Measurements from ENCODE around the gene CPNE4.
"Not testable (repeated sequence)": the region's sequence is repeated elsewhere in the genome, so short reads cannot be mapped to it uniquely, and the experiment has no call there.

CPNE4 gene

DNA sequence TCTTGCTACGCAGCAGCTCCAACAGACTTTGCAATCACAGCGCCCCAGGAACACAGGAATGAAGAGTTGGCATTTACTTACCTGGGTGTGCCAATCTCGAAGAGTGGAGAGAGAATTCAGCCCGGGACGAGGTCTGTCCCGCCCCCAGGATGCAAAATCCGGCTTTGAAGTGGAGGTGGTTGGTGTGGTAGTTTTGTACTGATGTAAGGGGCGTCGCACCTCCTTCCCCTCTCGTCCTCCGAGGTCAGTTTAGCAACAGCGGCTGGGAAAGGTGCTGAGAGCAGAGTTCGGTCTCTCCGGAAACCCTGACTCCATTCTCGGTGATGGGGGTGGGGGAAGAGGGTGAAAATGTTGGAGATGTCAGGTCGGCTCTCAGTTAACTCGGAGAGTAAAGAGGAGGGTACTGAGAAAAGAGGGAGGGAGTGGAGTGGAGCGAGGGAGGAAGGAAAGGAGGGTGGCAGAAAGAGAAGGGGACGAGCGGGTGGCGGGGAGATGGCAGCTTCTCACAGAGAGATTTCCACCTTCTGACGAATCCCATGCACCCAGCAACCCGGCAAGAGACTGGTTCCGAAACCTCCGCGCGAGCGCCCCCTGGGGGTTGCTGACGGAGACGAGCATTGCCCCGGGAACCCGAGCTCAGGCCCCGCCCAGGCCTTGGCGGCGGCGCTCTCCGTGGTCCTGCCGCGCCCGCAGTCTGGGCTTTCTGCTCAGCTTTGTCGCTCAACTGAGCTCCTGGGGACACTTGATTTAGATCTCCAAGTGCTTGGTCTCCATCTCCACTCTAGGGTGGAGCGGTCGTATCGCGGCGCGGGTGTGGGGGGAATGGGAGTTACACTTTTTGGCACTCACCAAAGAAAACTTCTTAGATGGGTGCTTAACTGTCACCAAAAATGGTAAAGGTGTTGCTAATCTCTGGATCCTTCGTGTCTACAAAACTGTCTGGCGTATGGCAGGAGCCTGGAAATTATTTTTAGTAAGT, at the start of gene CPNE4:
TSS of gene CPNE4 (minus strand) at position 529 of the 979 bp plus-strand sequence.
- peak; percentile 73 to 92 (median 77) for DNase-seq

DNA sequence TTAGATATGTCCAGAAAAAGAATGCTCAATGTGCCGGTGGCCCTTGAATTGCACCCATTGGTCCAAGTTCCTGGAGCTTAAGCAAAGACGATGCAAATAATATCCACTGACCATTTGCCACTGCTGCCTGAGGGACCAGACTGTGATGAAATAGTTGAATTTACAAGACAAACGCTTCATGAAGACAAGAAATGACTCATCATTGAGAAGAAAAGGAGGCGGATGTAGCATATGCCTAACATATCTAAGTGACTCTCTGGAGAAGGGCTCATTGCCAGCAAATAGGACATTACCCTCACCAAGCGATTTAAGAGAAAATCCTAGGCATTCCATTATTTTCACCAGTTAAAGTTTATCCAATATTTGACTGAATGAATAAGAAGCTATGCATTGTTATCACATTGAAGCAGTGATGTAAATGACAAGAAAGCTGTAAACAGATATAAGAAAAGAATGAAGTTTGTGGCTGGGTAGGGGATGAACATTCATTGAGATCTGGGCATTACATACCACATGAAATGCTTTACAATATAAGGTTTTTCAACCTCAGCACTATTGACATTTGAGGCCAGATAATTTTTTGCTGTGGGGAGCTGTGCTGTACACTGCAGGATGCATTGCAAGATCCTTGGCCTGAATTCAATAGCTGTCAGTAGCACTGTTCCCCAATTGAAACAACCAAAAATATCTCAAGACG, 48.9 kb upstream of the CPNE4 start:
- DNase-seq = peak in 1 of 3 donors; percentile 4

GRCh38 chr3:132083159-132083558, 48.3 kb upstream of the CPNE4 start:
- no peak for DNase-seq

DNA sequence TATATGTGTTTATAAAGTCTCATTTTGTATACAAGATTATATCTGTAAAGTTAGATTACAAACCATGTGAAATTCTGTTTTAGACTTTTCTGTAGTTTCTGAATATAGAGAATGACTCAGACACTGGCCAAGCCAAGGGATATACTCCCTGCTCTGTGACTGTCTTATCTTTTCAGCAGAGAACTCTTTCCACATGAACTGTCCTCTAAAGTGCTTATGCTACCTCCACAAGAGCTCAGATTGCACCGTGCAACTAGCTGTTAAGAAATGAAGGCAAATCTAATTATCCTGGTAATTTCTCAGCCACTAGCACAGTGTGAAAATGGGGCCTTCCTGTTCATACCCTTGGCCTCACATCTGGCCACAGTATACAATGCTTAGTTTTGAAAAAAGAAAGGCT, 44.3 kb upstream of the CPNE4 start:
- DNase-seq = no peak

GRCh38 chr3:132073771-132074170, 39.0 kb upstream of the CPNE4 start:
- DNase-seq = no peak

GRCh38 chr3:132071043-132071442, 36.2 kb upstream of the CPNE4 start:
- DNase-seq = no peak

DNA sequence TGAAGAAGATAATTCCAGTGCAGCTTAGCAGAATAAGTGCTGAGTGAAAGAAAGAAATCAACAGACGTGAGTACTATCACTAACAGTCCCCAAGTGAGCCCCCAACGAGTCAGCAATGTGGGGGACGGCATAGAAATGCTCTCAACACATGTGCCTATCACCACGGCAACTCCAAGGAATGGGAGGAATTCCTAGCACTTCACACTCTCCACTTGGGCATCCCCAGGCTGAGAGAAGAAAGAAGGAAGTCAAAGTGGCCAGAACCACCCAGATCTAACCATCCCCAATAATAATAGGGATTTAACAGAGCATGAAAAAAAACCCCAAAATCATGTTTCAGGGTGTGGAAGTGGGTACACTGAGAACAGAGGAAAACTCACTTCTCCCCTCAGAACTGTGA, 29.3 kb upstream of the CPNE4 start:
- DNase-seq = no peak

DNA sequence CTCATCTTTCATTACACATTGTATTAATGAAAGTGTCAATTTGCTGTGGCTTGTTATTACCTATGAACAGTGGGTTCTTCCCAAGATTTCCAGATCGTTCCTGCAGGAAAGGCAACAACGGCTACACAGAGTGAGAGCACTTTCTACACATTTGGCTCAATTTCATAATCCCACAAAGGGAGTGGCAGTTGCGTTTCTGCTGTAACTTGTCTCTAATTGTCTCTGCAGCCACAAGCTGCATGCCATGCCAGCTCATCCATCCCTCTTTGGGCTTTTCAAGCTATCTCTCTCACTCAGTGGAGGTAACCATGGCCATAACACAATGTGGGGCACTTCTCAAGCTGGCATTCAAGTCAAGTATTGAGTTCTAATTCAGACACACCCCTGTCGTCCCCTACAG, 27.7 kb upstream of the CPNE4 start:
- DNase-seq = no peak

- DNase-seq = no peak
Observed at GRCh38 chr3:132055872-132056271, 21.1 kb upstream of the CPNE4 start.

- no peak for DNase-seq
Observed at GRCh38 chr3:132047209-132047608, 12.4 kb upstream of the CPNE4 start.

GRCh38 chr3:132044874-132045273, 10.1 kb upstream of the CPNE4 start:
- not testable (repeated sequence) for DNase-seq

- peak in 1 of 3 donors; percentile 5 for DNase-seq
Observed at GRCh38 chr3:132042681-132043080, 7.9 kb upstream of the CPNE4 start.

DNA sequence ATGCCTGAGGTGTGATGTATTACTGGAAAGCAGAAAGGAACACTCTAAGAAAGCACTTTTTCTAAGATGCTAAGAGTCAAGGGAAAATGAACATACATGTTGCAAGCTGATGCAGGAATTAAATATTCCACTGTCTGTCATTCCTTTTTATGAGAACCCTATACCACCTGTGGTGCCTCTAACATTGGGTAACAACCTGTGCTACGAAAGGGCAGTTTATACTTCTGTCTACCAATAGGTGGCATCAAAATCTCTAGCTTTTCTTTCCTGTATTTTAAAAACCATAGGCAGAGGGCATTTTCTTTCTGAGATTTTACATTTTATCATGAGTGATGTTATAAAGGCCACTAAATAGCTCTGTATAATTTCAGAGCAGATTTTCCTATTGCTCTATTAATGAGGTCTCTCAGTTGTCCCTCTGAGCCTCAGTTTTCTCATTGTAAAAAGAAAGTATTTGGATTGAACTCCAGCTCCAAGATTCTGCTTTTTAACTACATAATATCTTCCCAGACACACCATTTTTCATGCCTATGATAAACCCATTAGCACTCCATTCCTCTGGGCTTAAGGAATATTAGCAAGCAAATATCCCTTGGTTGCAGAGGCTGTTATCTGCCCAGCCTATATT, 3.5 kb upstream of the CPNE4 start:
- DNase-seq = peak; percentile 11 to 28 (median 14)

DNA sequence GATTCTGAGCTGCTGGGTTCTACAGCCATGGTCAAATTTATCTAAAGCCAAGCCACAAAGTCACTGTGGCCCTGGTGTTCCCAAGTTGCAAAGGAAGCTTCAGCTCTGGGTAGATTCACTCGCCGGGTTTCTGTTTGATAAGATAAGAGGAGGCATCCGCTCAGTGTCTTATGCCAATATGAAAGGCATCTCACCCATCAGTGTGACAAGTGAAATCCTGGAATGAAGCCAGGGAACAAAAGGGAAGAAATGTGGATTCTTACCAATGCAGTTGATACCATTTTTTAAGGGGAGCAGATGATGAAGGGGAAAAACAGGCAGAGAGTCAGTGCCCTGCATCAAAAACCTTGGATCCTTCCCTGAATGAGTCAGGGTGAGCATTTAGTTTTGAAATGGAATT, 2.8 kb upstream of the CPNE4 start:
- no peak for DNase-seq

- no peak for DNase-seq
Observed at GRCh38 chr3:132037056-132037455, 2.2 kb upstream of the CPNE4 start.

DNA sequence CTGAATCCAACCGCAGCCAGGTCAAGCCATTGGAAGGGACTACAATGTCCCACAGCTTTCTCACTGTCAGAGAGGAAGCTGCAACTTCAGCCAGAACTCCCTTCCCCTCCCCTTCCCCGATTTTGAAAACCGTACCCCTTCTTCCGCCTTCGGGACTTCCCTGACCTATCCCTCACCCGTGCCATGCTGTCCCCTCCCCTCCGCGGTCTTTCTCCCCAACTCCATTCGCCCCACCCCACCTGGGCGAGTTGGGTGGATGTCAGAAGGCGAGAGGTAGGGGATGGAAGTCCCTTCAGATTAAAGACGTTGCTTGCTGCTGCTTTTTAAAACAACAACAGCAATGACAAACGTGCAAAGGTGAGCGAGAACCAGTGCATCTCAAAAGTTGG, 723 bp downstream of the CPNE4 start:
- peak in 1 of 3 donors; percentile 6 for DNase-seq

- no peak for DNase-seq
Observed at GRCh38 chr3:132033471-132033870, 1.3 kb downstream of the CPNE4 start.

- DNase-seq = no peak
Observed at GRCh38 chr3:132032959-132033358, 1.9 kb downstream of the CPNE4 start.

DNA sequence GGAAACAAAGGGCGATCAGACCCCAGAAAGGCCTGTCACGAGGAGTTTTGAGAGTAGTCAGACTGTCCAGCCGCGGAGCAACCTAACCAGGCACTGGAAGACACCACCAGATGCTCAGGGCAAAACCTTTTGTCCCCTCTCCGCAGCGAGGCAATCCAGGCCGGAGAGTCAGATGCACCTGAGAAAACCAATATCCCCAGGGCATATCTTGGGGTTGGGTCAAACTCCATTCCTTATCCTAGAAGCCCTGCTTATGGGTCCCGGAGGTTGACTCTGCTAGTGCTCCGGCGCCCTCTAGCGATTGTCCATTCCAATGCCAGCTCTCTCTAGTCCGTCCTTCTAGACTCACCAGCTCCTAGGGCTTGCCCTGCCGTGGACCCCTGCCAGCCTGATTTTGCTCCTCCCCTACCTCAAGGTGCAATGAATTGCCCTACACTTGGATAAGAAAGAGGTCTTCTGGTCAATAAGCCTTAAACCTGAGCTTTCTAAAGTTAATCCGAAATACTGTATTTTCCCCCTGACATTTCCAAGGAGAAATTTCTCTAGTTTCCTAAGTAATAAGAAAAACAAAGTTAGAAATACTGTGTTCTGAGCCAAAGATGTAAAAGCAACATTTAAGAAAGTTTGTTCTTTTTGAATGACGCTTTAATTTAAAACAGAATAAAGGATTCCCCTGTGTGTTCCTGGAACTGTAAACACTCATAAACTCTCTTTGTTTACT, 5.5 kb downstream of the CPNE4 start:
- peak; percentile 75 to 90 (median 82) for DNase-seq

- no peak for DNase-seq
Observed at GRCh38 chr3:132022914-132023313, 11.9 kb downstream of the CPNE4 start.

DNA sequence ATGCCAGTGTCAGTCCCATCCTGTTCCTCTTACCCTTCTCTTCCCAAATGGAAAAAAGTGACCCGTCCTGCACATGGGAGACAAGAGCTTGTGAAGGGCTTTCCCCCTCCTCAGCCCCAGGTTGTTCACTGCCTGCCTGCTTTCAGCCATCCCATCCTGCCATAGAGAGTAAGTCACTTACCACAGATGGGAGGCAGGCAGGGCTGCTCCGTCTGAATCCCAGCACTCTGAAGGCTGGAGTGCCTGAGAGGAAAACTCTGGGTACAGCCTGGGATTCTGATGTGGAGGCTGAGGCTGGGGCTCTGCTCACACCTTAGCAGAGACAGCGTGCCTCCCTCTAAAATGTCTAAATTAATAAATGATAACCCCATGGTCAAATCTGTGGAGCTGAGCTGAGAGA, 14.8 kb downstream of the CPNE4 start:
- no peak for DNase-seq

DNA sequence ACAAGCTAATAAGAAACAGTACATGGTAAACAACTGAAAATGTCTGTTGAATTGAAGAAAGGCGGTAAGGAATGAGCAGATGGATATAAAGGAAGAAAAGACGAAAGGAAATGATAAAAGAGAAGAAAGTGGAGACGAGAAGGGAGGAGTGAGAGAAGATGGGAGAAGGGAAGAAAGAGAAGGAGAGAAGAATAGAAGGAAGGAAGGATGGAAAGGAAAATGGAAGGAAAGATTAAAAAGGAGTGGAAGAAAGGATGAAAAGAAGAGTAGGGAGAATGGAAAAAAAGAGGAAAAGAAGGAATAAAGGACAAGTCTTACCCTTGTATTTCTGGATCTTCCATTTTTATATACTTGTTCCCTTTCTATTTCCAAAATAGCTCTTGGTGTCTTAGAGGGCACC, 17.7 kb downstream of the CPNE4 start:
- no peak for DNase-seq

Data from suppressor macrophage treated with lipopolysaccharide for 1 hour (primary cell).